Kidney epithelial cell (primary cell): ENCODE data around the gene CMSS1. TPM values are rescaled to one million over a fixed set of nuclear protein-coding genes. Genes with fewer than 3 reads are reported as not detected.

Source experiments
- DNase-seq: peaks from one replicate; pipeline ENCODE4 v3.0.0-alpha.2; 2010; ENCODE audit warnings: low read depth
- H3K27me3 ChIP-seq: 2 replicates; pipeline ENCODE4 v1.6.0; 2011; ENCODE audit warnings: low read length; ENCODE audit not compliant: control insufficient read depth, insufficient read depth
- H3K36me3 ChIP-seq: 2 replicates; pipeline ENCODE4 v1.5.1; 2011; ENCODE audit warnings: low read length; ENCODE audit not compliant: control insufficient read depth, insufficient read depth
- H3K4me3 ChIP-seq: 2 replicates; pipeline ENCODE4 v1.5.1; 2011; ENCODE audit warnings: low read depth, mild to moderate bottlenecking, control low read depth, low read length
- total RNA-seq: library from RNA; depleted of rRNA; stranded (reverse); fragments of >200 nt; gene quantifications from 2 replicates; pipeline ENCODE4 v1.2.3, GENCODE V29; 2015
- TF ChIP-seq, protein P1 (sequence below): IDR thresholded peaks from 2 replicates; pipeline ENCODE4 v1.5.1; 2011; ENCODE audit warnings: mild to moderate bottlenecking, moderate library complexity, low read length, control low read depth, inconsistent platforms; ENCODE audit not compliant: insufficient read depth, poor library complexity, severe bottlenecking

The CMSS1 gene
- total RNA-seq, 1 donor from 2014 or later, result 36.9 TPM

DNA sequence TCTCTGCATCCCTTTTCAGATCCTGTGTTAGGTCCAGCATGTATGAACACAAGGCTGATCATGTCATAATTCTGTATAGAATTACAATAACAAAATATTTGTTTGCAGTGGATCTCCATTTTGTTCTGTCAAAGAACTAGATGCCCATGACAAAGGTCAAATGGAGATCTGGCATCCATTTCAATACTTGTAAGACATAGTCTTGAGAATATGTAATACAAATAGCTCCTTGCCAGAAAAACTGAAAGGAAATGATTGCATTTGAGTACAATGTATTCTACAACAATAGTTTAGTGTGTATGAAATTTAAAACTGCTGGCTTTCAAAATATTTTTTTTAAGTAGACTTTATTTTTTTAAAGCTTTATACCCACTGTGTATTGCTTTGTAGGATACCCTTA is 101.1 kb downstream of the CMSS1 start:
- DNase-seq, result no peak
- Histone ChIP-seq H3K36me3 (no peaks in the 10 kb centered on the region), H3K27me3 (no peaks in the 10 kb centered on the region), H3K4me3 (no peak overlapping the region)
- TF ChIP-seq, protein P1, sequence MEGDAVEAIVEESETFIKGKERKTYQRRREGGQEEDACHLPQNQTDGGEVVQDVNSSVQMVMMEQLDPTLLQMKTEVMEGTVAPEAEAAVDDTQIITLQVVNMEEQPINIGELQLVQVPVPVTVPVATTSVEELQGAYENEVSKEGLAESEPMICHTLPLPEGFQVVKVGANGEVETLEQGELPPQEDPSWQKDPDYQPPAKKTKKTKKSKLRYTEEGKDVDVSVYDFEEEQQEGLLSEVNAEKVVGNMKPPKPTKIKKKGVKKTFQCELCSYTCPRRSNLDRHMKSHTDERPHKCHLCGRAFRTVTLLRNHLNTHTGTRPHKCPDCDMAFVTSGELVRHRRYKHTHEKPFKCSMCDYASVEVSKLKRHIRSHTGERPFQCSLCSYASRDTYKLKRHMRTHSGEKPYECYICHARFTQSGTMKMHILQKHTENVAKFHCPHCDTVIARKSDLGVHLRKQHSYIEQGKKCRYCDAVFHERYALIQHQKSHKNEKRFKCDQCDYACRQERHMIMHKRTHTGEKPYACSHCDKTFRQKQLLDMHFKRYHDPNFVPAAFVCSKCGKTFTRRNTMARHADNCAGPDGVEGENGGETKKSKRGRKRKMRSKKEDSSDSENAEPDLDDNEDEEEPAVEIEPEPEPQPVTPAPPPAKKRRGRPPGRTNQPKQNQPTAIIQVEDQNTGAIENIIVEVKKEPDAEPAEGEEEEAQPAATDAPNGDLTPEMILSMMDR, result no peak

DNA sequence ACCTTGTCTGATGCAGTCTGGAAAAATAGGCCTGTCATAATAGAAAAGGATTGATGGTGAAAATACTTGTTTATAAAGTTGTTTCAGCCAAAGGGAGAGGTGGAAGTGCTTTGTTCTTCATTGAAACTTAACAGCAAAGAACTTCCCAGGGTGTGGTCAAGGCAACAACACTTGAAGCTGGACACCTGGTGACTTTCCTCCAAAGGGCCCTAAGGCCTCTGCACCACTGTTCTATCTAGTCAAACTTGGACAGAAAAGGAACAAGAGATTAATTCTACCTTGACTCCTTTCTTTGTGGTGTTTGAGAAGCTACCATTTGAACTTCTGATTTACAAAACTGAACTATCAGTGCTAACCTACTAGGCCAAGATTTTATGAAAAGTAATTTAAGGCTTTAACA is 102.0 kb downstream of the CMSS1 start:
- DNase-seq, result no peak
- H3K36me3 ChIP-seq, result no peaks in the 10 kb centered on the region
- H3K27me3 ChIP-seq, result no peaks in the 10 kb centered on the region
- no peak overlapping the region for H3K4me3 ChIP-seq
- TF ChIP-seq, protein P1, result no peak

DNA sequence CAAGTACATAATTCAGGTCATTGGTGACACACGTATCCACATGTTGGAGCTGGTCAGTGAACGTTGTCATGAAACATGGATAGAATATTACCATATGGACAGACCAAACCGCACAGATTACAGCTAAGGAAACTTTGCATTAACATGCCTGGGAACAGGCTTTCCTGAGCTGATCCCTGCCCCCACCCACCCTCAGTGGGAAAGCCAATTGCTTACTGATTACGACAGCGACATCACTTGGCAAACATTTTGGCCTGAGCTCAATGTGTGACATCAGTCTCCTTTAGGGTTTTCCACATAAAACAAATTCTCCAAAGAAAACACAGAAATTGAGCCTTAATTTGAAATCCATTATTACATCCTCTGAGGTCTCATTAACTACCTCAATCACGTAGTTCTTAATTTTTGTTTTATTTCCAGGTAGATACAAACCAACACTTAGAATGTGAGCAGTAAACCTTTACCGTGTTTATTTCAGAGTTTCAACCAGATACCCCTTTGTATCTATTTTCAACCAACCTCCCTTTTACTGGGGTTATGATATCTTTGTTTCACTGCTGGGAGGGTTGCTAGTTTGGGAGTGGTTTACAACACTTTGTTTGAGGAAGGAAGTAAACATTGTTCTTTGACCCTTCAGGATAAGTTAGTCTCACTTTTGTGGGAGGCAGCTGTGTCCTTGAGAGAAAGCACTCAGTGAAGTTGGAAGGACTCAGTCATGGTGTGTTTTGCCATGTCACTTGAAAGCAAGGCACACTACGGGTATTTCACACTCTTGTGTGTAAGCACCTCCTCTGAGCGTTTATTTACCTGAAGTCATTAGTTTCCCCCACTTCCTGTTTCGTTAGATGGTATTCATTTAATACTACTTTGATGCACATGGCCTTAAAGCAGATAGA is 103.1 kb downstream of the CMSS1 start:
- H3K36me3 ChIP-seq, result no peaks in the 10 kb centered on the region
- no peak for DNase-seq
- TF ChIP-seq, protein P1, result no peak
- no peak overlapping the region for H3K4me3 ChIP-seq
- H3K27me3 ChIP-seq, result no peaks in the 10 kb centered on the region

DNA sequence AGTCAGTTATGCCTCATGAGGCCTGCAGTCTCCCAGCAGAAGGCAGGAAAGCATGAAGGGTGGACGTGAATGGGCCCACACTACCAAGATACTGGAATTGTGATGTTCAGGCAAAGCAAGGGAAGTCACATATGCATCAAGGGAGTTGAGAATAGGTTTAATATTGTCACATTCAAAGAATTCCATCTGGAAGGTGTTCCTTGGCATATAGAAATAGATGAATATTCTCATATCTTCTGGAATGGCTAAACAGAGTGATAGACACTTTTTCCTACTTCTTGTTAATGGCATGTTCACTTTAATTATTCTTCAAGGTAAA is 103.7 kb downstream of the CMSS1 start:
- no peaks in the 10 kb centered on the region for H3K36me3 ChIP-seq
- DNase-seq, result no peak
- H3K4me3 ChIP-seq, result no peak overlapping the region
- TF ChIP-seq, protein P1, result no peak
- no peaks in the 10 kb centered on the region for H3K27me3 ChIP-seq

DNA sequence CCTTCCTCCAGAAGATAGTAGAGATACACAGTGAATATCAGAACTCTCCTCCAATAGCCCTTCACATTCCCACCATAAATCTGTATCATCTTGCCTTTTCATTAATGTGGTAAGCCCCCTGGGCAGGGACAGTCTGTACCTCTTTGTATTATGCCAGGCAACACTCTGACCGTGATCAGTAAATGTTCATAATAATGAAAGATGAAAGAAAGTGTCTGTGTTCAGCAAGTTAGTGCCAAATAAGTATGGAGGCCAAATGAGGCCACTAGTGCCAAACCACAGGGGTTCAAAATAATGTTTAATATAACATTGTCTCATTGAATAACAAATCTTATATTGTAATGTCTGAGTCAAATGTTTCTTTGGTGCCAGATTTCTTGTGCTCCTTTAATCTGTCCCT is 104.3 kb downstream of the CMSS1 start:
- DNase-seq, result no peak
- Histone ChIP-seq H3K27me3 (no peaks in the 10 kb centered on the region), H3K36me3 (no peaks in the 10 kb centered on the region), H3K4me3 (no peak overlapping the region)
- TF ChIP-seq, protein P1, result no peak

DNA sequence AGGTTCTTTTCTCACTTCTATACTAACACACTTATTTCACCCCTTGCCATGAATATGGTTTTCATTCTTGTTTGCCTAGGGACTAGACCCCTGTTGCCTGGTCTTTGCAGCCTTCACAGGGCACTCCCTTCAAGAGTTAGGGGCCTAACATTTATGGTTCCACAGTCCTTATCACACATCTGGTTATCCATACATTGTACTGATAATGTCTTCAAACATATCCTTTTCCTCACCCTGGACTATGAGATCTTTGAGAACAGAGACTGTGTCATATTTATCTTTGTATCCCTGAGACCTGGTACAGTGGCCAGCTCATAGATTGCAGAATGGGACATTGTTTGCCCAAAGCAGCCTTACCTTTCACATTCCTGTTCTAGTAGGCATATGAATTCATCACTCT is 106.2 kb downstream of the CMSS1 start:
- TF ChIP-seq, protein P1, result no peak
- H3K27me3 ChIP-seq, result no peaks in the 10 kb centered on the region
- no peak for DNase-seq

More for the DNA sequence above, 106.2 kb downstream of the CMSS1 start:
- no peaks in the 10 kb centered on the region for H3K36me3 ChIP-seq
- no peak overlapping the region for H3K4me3 ChIP-seq
